Fibroblast of skin of back (primary cell): ENCODE measurements around the gene FBXW8.

ENCODE experiments used
- DNase-seq: peaks from one replicate; pipeline ENCODE4 v3.0.0-alpha.2; 2013

FBXW8 gene

DNA sequence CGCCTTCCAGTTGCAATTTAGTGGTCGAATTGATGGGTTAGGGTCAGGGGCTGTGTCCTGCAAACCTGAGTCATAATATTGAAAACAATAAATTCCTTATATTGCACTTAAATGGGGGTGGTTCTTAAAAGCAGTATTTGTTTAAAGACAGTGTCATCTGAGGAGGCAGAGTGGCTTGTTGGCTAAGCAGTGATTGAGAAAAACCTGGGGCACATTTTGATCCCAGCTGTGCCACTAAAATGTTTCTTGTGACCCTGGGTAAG is 48.4 kb downstream of the FBXW8 start:
- no peak for DNase-seq

DNA sequence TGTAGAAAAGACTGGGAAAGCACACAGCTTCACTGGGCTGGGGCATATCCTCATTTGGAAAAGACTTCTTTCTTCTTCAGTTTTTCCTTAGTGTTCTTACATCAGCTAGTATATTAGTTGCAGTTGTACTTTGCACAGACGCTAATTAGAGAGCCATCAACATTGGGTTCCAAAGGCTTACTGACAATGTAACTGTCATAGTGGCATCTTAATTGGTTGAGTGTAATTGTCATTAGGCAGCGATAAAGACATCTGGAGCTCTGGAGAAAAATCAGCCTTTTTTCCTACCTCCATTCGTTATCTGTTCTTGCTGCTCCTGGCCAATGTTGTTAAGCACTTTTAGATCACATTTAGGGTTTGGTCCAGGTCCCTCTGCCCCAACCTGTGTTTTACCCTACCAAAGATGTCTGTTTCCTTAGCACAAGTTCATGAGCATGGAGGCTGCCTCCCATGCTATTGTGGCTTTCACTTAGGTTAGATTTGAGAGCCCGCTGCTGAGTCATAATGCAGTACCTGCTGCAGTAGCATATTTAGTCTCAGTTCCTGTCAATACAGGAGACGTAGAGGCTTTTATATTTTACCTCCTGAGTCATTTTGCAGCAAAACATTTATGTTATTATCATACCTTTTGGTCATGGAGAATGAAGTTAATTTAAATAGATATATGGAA is 49.2 kb downstream of the FBXW8 start:
- DNase-seq, result no peak

DNA sequence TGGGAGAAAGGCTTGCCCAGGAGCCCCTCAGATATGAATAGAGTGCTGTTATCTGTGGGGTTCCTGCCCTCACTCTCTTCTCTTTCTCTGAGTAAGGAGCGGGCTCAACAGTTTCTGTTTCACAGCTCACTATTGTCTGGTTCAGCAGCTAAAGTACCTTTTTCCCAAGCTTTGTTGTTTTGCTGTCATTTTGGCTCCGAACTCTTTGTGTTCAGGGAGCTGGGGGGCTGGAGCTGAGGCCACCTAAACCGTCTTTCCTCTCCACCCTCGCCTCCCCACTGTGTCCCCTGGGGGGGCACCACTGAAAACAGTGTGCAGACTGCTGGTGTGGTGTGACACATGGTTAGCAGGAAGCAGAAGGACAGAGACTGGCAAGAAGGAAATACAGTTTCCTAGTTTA is 51.4 kb downstream of the FBXW8 start:
- DNase-seq, result no peak

DNA sequence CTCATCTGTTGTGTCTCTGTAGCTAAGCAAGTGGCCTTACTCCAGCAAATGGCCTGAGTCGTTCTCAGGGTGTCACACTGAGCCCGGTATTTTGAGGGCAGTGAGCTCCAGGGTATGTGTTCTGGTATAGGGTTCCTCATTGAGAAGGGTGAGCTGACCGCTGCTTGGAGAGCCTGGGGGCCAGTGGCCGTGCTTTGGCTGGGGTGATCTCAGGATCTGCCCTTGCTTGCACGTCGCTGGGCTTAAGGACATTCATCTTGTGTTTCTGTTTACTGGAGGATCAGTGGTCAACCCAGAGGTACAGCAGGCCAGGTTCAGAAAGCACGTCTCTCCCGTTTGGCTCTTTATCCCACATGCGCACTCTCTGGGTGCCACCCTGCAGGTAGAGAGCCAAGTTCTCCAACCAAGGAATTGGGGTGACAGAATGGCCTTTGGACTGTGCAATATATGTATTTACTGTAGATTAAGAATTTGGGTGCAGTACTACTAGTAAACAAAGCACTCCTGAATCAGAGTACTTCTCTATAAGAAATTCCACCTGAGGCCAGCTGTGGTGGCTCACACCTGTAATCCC is 52.1 kb downstream of the FBXW8 start:
- DNase-seq, result no peak

DNA sequence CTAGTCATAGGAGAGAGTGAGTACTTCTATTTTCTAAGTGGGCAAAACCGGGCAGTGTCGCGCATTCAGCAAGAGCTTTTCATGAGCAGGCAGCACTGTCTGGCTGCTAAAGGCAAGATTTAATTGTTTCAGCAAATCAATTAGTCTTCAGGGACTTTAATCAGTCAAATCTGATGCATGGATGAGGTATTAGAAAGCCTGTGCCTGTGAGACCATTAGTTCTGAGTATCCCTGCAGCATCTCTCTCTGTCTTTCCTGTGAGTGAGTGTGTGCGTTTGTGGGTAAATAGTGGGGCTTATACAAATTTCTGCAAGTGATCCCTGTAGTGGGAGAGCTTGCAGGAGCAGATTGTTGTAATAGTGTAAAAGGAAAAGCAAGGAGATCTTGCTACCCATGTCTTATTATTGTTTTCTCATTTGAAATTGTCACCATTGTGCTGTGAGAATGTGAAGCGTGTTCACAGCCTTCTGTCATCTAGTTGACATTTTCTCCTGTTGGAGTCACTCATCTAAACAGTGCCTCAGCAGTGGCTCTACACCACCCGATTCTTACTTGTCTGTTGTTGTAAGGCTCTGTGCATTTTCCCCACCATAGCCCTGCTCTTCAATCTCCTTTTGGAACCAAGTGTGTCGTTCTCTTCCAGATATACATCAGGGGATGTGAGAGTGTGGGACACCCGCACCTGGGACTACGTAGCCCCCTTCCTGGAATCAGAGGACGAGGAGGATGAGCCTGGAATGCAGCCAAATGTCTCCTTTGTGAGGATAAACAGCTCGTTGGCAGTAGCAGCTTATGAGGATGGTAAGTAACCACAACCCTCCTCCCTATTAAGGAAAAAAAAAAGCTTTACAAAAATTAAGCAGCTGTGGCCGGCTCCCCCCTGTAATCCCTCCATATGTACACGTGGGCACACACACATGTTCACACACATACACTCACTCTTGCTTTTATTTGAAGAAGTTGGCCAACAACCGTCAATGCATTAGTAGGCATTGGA is 53.6 kb downstream of the FBXW8 start:
- no peak for DNase-seq

DNA sequence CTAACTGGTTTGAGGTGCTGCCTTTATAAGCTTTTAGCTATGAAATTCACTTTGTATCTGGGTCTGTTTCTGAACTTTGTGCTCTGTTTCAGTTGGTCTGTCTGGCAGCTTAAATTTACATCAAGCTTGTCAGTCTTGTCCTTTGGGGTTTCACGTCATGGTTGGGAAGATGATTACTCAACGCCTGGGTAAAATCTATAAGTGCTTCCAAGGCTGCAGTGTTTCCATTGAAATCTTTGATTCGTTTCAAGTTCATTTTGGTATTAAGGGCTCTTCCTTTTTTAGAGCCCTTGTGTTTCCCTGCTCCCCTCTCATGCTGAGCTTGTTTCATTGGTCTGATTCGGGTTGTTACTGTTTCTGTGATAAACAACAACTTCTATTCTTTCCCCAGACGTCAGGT is 58.2 kb downstream of the FBXW8 start:
- DNase-seq, result no peak

DNA sequence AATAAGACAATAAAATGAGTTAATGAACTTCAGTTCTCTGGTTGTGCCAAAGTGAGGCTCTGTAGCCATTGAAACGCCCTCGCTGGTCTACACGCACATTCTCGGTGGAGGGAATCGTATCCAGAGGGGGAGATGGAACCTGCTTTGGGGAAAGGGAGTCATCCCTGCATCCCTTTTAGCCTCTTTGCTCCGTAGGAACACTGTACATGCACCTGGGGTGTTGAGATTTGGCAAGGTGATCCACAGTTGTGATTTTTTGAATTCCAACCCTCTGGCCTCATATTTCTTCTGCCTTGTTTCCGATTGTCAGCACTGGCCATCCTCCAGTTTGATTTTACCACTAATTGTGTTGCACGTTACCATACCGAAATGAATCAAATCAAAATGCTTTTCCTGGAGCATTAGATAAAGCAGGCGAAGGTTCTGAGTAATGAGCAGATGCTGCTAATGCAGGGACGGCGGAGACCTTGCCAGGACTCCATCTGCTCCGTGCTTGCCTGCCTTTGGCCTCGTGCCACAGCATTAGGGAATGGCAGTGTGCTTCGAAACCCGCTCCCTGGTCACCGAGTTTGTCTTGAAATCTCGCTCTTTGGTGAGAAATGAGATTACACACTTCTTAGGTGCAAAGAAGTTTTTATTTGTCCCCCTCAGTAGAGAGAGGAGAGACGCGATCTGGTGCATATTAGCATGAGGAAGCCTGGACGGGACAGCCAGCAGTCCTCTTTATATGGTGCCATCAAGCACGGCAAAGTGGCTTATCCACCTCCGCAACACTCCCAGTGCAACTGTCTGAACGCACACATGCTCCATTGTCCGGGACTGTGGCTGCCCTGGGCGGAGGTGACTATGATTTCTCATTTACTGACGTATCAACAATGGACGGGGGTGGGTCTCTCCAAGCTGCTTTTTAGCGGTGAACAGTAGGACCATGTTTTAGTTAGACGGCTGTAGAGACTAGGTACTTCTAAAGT is 59.1 kb downstream of the FBXW8 start:
- DNase-seq, result no peak

DNA sequence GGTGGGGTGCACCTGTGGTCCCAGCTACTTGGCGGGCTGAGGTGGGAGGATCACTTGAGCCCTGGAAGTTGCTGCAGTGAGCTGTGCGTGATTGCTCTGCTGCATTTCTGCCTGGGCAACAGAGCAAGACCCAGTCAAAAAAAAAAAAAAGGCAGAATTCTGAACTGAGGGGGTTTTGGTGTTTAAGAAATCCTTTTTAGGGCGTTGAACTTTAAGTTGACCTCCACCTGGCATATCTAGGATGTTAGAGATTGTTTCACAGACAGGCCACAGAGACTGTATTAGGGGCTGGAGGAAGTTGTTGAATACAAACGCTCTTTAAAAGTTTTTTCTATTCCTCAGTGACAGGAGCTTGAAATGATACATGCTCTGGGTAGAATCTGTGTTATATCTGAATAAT is 60.5 kb downstream of the FBXW8 start:
- no peak for DNase-seq

DNA sequence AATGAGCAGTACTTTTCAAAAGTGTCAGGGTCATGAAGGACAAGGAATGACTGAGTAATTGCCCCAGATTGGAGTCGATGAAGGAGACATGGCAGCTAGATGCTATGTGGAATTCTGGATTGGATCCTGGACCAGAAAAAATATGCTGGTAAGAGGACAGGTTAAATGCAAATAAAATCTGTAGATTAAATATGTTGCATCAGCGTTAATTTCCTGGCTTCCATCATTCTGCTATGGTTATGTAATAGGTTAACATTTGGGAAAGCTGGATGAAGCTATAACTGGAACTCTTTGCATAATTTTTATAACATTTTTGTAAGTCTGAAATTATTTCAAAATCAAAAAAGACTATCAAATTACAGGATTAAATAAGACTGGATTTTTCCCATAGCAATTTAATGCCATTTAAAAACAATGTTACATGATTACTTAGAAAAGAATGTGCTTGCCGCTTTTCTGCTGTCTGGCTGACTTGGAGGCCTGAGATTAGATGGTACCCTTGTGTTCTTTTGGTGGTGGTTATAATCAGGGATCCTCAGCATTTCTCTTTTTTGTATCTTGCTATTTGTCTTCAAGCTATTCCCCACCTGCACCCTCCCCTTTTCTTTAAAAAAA is 65.1 kb downstream of the FBXW8 start:
- DNase-seq, result peak; percentile 74

DNA sequence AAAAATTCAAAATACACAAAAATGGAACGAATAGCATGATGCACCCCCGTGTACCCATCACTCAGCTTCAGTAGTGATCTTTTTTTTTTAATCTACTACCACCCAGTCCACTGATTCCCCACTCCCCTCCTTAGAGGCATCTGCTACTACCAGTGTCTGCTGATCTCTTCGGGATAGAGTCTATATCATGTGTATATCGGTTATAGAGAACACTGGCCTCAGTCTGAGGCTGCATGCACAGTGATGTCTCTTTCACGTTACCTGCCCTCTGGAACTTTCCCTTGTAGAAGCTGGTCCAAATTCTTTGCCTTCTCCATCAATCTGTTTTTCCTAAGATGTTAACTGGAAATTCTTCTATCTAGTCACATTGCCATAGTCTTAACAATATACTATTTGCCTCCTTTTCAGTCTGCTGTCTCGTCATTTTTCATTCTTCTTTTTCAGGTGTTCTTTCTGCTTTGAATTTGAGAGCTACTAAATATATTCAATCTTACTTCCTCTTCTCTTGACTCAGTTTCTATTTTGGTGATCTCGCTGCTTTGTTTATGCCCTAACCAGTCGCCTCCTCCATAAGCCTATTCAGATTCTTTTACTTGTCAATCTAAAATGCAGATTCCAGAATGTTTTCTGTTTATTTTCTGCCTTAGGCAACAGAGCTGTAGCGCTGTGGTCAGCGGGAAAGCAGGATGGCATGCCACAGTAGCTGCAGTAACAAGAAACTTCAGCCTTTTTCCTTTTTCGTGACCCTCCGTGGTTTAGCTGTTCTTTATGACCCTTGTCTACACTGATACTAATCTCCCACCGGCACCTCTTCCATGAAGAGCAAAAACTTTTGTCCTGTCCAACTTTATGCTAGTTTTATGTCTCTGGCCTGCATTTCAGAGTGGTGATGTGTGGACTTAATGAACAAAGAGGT is 67.0 kb downstream of the FBXW8 start:
- DNase-seq, result no peak

DNA sequence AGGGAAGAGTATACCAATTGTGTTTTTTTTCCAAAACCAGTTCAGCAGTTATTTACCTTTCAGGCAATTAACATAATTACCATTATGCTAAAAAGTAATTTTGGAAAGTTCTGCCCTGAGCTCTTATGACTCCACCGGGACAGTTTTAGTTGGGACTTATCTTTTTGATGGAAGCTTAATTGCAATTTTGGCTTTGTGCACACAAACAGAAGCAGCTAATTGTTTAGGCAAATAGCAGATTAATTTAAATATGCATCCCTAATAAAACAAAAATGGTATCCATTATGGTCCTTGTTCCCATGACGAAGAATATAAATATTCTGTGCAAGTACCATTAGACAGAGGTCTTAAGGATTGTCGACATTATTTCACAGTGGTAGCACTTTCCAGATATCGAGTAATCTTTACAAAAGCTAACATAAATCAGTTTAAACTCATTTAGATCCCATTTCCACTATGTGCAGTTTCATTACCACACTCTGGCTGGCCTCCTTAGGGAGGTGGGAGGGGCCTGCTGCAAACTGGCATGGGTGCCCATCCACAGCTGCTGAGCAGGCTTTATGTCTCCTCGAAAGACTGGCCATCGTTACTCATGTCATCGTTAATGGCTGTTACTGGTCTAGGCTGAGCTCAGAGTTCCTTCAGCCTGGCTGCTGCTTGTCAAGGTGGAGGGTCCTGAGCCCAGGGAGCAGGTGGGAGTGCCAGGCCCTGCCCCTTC is 68.2 kb downstream of the FBXW8 start:
- DNase-seq, result no peak

DNA sequence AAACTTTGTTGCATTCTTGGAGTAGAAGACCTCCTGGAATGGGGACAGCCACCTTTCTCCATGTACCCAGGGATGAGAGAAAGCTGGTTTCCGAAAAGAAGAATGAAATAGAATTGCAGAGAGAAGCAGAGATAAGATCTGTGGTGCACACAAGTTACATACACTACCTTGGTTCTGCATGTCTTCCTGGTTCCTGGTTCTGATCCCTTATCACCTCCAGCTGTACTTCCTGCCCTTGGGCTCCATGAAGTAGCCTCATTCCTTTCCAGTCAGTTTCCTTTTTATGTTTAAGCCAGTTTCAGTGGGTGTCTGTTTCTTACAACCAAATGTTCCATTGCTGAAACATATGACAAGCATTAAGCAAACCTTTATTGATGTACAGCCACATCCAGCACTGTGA is 69.3 kb downstream of the FBXW8 start:
- DNase-seq, result no peak

DNA sequence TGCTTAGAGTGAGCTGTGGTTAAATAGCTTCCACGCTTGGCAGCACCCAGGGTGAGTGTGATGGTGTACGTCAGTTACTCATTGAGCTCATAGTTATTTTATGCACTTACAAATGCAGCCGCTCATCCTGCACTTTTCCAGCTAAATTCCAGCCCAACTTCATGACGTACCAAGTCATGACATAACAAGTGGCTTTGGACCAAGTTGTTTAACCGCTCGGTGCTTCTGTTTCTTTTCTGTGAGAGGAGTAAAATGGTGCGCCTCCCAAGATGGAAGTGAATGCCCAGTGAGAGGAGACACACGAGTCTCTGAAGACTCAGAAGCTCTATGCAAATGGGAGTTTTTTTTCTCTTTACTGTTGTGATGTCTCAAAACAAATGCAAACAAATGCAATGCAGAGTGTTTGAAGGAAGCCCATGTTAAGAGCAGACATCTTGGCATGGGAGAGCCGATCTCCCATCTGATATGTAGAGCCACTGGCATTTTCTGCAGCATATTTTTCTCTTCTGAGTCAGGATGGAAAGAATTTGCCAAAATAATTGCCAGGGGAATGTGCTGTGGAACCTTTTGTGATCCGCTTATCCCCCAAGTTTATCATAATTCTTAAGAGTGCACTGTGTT is 72.2 kb downstream of the FBXW8 start:
- peak; percentile 85 for DNase-seq

DNA sequence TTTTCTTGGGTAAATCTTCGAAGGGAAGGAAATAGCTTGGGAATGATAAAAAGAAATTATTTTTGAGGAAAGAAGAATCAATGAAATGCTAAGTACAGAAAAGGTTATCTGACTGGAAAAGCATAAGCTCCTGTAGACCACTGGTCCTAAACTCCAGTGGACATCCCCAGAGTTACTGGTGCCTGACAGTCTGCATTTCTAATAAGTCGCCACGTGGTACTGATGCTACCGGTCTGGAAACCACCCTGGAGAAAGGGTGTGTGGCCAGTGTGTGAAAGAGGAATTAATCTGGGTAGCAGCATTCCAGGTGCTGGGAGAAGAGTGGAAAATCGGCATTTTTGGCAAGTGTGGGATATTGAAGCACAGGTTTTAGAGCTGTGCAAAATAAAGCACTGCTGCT is 73.3 kb downstream of the FBXW8 start:
- no peak for DNase-seq

DNA sequence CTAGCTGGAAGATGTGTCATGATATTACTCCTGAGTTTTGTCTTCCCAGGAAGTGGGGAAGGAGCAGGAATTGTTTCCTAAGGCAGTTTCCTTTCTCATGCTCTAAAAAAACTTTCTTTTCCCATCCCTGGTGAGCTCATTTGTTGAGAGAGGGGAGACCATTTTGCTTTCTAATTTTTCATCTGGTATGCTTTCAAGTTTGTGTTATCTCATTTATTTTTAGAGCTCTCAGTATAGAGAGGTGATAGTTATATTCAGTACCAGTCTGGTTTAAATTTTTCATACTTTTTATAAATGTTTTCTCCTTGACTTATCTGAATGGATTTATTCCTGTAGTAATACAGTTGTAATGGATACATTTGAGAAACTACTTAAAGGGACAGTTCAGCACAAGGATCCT is 79.6 kb downstream of the FBXW8 start:
- no peak for DNase-seq

DNA sequence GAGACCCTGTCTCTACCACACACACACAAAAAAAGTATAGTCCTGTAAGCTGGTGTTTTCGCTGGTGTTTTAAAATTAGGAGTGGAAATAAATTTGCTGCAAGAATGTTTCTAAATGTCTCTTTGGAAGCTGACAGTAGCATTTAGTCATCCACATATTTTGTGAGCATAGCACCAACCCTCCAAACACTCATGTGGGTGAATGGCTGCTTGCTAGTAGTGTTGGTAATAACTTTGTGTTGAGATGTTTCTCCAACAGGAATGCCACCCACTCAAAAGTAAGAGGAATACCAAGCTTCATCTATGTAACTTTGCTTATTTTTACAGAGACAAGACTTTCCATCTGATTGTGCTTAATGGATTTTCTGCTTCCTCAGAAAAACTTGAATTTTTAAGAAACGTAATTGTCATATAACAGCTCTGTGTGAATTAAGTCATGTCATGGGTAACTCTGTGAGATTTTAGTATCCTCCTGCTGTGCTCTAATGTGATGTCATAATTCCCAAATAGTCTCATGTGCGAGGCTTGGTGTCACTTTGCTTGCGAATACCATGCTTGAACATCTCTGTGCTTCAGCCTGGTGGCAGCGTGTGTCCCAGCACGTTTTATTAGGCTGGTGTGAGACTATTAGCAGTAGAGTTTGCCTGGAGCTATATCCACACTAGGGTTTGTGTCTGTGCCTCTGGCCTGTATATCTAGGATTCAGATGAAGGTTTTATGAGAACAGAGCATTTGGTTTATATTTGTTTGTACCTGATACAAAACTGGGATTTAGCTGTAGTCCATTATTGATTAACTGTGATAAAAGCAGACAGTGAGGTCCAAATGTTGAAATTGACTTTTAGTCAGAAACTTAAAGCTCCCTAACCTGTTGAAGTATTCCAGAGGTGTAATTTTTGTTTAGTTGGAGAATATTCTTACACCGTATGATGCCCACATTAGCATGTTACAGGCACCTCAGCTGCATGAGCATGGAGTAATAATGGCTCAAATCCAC is 80.5 kb downstream of the FBXW8 start:
- peak; percentile 53 for DNase-seq

DNA sequence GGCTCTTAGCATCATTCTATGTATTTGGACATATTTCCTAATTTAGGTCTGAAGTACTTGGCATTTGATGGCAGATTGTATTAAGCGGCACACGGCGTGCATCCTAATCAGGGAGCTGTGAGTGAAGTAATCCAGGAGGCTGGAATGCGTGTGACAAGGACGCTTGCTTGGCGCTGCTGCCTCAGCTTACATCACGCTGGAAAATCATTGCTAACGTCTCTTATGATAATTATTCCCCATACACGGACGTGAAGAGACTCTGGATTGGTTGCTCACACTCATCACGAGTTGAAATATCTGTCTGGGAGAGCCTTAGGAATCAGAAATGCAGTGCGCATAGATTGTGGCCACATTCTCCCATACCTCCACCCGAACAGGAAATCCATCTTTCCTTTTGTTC is 85.3 kb downstream of the FBXW8 start:
- DNase-seq, result no peak

DNA sequence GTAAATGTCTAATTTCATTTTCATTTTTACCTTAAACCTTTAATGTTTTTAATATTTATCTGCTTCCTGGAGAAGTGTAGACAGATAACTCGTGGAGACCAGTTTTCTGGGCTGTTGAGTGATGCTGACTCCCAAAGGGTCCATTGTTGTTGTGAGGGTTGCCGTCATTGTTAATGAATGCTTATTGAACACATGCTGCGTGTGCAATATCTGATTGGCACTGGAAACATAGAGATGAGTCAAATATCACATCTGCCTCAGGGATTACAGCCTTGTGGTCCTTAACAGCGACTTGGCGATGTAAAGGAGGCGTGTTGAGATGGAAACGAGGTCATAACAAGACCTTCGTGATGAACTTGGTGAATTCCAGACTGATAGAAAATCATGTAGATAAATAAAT is 85.9 kb downstream of the FBXW8 start:
- DNase-seq, result no peak

DNA sequence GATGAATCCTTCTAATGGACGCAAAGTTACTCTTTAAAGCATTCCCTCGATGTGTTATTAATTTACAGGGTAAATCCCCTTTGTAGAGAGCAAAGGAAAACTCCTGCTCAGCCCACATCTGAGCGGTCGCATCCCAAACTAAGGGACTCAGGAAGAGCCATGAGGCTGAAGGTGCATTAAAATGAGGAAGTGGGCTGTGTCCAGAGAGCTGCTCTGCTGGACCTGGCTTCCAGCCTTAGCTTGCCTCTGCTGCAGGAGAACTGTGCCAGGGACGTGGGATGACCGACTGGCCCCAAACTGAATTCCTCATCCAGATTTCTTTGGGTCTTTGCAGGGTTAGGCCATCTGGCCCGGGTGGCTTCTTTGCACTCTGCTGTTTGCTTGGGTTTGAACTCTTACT is 88.3 kb downstream of the FBXW8 start:
- no peak for DNase-seq
